ENCODE data around the gene AMOTL2. TPM values are rescaled to one million over a fixed set of nuclear protein-coding genes. Genes with fewer than 3 reads are reported as not detected.

The AMOTL2 gene
- total RNA-seq, 2 donors from 2014 or later, result 65.1 to 71.5 TPM

DNA sequence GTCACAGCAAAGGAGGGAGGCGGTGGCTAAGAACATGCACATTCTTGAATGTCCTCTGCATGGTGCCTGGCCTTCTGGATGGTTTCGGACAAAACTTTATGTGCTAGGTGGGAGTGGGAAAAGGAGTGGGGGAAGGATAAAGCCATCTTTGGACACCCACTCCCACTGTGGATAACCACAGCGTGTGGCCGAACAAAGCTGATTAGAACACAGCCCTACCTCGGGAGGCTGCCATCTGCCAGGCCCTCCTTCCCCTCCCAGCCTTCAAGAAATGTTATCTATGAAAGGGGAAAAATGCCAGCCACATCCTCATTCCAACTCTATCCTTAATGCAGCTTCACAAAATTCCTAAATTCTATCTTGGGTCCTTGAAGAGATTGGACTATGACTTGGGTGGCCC, 18.8 kb downstream of the AMOTL2 start:
- H3K36me3 ChIP-seq (replicated peaks in 1 of 2; ENCODE audit: insufficient read depth in 1 of 2, low read depth in 2 of 2), result peaks cover 5 to 14% of the 10 kb centered on the region in 2 donors
- TF ChIP-seq, protein P1, sequence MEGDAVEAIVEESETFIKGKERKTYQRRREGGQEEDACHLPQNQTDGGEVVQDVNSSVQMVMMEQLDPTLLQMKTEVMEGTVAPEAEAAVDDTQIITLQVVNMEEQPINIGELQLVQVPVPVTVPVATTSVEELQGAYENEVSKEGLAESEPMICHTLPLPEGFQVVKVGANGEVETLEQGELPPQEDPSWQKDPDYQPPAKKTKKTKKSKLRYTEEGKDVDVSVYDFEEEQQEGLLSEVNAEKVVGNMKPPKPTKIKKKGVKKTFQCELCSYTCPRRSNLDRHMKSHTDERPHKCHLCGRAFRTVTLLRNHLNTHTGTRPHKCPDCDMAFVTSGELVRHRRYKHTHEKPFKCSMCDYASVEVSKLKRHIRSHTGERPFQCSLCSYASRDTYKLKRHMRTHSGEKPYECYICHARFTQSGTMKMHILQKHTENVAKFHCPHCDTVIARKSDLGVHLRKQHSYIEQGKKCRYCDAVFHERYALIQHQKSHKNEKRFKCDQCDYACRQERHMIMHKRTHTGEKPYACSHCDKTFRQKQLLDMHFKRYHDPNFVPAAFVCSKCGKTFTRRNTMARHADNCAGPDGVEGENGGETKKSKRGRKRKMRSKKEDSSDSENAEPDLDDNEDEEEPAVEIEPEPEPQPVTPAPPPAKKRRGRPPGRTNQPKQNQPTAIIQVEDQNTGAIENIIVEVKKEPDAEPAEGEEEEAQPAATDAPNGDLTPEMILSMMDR (IDR thresholded peaks at IDR 0.05), result no peak
- TF ChIP-seq POLR2A (IDR thresholded peaks at IDR 0.05), result no peak
- no peak overlapping the region for H3K4me3 ChIP-seq
- peaks cover 92% of the 10 kb centered on the region for H3K4me1 ChIP-seq
- intact Hi-C loops (cut with DNase I), result no loop called here
- no peaks in the 10 kb centered on the region for H3K27me3 ChIP-seq
- peak overlapping the region in 3 of 4 donors; percentile 79 to 86 (median 81) for H3K27ac ChIP-seq
- no peak for DNase-seq
- WGBS, 2 donors, result 65 to 69% methylated on average over 5 of the region's 5 CpGs
- no peak for ATAC-seq
- H3K9me3 ChIP-seq, result no peaks in the 10 kb centered on the region

DNA sequence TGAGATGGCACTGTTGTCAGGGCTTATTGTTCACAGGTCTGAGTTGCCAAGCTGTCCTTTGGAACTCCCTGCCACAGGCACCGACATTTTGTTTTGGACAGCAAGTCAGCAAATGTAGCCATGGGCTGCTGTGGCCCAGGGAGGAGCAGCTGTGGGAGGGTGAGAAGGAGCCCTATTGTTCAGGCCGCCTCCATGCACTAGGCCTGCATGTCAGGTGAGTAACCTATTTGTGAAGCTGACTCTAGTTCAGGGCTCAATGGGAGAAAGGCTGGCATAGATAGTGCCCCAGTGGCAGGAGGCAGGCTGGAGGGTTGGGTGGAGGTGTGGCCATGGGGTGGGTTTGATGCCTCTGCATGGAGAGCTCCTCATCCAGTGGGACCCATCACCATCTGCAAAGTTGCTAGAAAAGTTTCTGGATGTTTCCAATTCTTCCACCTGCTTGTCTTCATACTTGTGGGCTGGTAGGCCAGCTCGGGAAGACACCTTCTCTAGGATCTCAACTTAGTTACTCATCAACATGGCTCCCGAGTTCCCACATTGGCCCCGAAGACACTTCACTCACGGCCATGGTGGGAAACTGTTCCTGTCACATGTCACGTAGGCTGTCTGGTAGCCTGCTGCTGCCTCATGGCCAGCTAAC, 19.5 kb downstream of the AMOTL2 start:
- Histone ChIP-seq H3K9me3 (no peaks in the 10 kb centered on the region), H3K27ac (peak overlapping the region; percentile 16 to 86 (median 80)), H3K4me3 (no peak overlapping the region), H3K4me1 (peaks cover 89% of the 10 kb centered on the region), H3K36me3 (replicated peaks in 1 of 2; ENCODE audit: insufficient read depth in 1 of 2, low read depth in 2 of 2) (peaks cover 5 to 8% of the 10 kb centered on the region in 2 donors), H3K27me3 (no peaks in the 10 kb centered on the region)
- intact Hi-C loops (cut with DNase I), result no loop called here
- ATAC-seq, result no peak
- WGBS, 2 donors, result 70 to 95% methylated on average over 6 to 7 of the region's 7 CpGs
- TF ChIP-seq, protein P1 (IDR thresholded peaks at IDR 0.05), result no peak
- peak in 1 of 3 donors; percentile 6 for TF ChIP-seq POLR2A (IDR thresholded peaks at IDR 0.05)
- DNase-seq, result no peak

DNA sequence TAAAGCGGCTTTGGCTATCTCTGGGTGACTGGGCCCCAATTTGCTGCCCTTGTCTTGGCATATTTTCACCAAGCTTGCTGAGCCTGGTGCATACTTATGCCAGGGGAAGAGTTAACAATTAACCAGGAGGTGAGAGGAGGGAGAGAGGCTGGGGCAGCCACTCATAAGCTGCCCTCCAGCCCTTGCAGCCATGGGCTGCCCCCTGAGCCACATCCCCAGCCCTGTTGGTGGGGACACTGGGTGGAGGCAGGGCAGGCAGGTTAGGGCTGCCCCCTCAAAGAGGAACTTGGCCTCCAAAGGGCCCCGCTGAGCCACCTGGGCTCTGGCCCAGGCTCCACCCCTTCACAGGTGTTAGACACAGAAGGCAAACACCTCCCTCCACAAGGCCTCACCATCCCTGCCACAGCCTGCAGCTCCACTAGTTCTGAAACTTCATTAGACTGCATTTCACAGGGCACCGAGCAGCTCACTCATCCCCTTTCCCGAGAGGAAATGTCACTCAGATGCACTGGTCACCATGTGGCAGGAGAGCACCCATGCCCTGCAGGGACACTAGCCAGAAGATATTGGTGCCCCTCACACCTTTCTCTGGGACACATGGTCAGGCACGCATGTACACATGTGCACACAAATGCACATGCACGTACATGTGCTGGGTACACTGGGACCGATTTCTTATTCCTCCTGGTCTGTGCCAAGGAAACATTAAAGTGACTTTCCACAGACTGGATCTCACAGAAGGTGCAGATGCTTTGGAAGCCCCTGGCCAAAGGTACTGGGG, 20.2 kb downstream of the AMOTL2 start:
- H3K4me1 ChIP-seq, result peaks cover 82% of the 10 kb centered on the region

DNA sequence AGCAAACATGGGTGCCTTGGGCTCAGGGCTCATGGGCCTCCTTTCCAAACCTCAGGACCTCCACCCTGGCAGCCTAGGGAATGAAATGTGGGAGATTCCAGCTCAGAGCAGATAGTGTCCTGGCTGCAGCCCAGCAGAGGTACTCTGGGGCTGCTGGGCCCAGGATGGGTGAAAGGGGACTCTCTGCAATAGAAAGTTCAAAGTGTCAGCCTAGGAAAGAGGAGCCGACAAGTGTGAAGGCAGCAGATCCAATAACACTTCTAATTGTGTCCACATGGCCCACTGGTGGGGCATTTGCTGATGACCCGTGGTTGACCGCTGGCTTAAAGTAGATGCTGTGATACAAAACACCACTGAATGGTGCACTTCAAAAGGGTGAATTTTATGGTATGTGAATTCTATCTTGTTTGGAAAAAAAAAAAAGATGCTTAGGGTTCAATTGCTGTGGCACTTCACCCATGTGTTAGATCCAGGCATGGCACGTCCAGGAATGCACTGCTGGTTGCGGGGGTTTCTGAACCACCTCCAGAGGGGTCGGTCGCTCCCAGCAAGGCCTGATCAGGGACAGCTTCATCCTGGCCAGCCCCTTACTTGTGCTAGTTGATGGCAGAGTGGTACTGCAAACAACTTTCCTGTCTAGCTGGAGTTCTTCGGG, 20.9 kb downstream of the AMOTL2 start:
- H3K27me3 ChIP-seq, result no peaks in the 10 kb centered on the region
- no peak for ATAC-seq
- peaks cover 80% of the 10 kb centered on the region for H3K4me1 ChIP-seq
- no peak overlapping the region for H3K4me3 ChIP-seq
- no peaks in the 10 kb centered on the region for H3K36me3 ChIP-seq (replicated peaks in 1 of 2; ENCODE audit: insufficient read depth in 1 of 2, low read depth in 2 of 2)
- DNase-seq, result no peak
- WGBS, 2 donors, result 43 to 59% methylated on average over 7 to 8 of the region's 8 CpGs
- no peaks in the 10 kb centered on the region for H3K9me3 ChIP-seq
- intact Hi-C loops (cut with DNase I), result no loop called here
- TF ChIP-seq POLR2A (IDR thresholded peaks at IDR 0.05), result no peak
- TF ChIP-seq, protein P1 (IDR thresholded peaks at IDR 0.05), result no peak
- peak overlapping the region; percentile 64 to 86 (median 80) for H3K27ac ChIP-seq

More for the DNA sequence above, 20.2 kb downstream of the AMOTL2 start:
- intact Hi-C loops (cut with DNase I), result no loop called here
- 18 to 36% methylated on average over 5 to 7 of the region's 7 CpGs for WGBS, 2 donors
- TF ChIP-seq POLR2A (IDR thresholded peaks at IDR 0.05), result no peak
- TF ChIP-seq, protein P1 (IDR thresholded peaks at IDR 0.05), result no peak
- Histone ChIP-seq H3K9me3 (no peaks in the 10 kb centered on the region), H3K4me3 (no peak overlapping the region), H3K36me3 (replicated peaks in 1 of 2; ENCODE audit: insufficient read depth in 1 of 2, low read depth in 2 of 2) (peaks cover 3 to 5% of the 10 kb centered on the region in 2 donors), H3K27ac (peak overlapping the region; percentile 64 to 86 (median 80)), H3K27me3 (no peaks in the 10 kb centered on the region)
- DNase-seq (peak; percentile 58 to 80 (median 78)), ATAC-seq (peak; percentile 74)
